GM18498 (cell line): ENCODE data around the gene ABLIM1.

Experiments used
- ATAC-seq: cut with Tn5 transposase; IDR thresholded peaks from one replicate; pipeline ENCODE4 v1.9.1; 2021; ENCODE audit warnings: mild to moderate bottlenecking, moderate library complexity; ENCODE audit not compliant: unreplicated experiment

Gene ABLIM1

DNA sequence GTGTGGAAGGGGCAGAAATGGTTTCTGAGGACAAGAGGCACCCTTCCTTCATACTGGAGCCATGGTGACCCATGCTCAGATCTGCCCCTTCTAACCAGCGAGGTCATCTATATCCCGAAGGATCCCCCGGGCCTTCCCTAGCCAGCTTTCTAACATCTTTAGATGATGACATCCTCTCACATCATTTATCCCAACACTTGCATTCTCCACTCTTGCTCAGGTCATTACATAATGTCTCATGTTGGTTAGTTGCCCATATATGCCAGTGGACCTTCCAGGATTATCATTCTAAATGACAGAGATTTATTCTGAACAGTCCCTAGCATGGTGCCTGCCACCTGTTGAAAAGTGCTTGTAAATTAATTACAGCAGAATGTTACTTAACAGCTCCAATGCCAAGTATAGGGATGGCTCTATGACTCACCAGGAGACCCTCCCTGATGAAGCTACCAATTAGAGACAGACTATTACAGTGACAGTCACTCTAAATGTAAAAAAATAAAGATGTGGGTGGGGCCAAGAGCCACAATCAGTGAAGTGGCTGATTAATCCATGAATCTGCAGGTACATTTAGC lies 22.6 kb upstream of the ABLIM1 start:
- no peak for ATAC-seq

DNA sequence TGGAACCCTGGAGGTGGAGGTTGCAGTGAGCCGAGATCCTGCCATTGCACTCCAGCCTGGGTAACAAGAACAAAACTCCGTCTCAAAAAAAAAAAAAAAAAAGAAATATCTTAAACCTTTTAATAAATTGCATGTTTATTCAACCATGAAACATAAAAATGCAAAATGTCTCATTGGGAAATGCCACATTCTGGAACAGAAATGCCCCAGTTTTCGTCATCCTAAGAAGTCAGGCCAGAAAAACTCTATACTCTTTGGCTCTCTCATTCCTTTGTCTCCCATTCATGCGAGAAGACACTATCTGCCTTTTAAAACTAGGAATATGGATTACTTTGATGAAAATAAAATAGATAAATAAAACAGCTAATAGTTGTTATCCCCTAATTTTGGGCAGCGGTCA lies 21.5 kb upstream of the ABLIM1 start:
- ATAC-seq: no peak

DNA sequence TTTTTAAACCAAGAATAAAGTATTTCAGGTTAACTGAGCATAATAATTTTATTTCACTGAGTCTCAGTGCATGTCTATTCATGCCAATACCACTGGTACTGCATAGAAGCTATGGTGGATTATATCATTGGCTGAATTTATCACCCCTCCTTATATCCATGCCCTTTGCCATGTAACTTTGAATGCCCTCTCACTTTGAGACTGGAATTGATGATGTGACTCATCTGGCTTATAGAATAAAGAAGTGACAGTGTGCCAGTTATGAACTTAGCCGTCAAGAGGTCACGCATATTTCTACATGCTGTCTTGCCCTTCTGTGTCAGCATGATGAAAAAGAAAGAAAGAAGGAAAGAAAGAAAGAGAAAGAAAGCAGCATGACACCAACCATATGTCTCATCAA lies 20.7 kb upstream of the ABLIM1 start:
- no peak for ATAC-seq

DNA sequence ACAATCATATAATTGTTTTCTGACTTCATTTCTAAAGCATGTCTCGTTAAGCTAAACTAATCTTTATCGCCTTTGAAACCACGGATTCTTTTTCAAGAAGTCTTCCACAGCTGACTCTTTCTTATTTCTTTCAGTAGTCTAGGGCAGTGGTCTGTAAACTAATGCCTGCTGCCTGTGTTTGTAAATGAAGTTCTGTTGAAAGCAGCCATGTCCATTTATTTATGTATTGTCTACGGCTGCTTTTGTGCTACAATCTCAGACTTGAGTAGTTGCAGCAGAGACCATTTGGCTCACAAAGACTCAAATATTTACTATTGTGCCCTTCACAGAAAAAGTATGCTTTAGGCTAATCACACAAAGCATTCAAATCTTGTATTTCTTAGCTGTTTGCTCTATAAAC lies 20.3 kb upstream of the ABLIM1 start:
- no peak for ATAC-seq

DNA sequence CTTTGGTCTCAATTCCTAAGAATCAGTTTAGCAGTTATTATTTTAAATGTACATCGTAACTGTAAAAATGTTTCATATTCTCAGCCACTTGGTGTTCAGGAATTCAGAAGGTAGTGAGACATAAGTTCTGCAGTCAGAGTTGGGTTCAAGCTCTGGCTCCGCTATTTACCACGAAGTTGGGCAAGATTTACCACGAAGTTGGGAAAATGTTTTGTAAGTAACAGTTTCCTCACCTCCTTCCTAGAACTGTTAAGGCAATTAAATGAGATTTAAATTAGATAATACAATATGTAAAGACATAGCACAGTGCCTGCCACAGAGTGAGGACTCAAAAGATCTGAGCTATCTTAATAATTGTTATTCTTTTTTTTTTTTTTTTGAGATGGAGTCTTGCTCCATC lies 16.3 kb upstream of the ABLIM1 start:
- no peak for ATAC-seq

DNA sequence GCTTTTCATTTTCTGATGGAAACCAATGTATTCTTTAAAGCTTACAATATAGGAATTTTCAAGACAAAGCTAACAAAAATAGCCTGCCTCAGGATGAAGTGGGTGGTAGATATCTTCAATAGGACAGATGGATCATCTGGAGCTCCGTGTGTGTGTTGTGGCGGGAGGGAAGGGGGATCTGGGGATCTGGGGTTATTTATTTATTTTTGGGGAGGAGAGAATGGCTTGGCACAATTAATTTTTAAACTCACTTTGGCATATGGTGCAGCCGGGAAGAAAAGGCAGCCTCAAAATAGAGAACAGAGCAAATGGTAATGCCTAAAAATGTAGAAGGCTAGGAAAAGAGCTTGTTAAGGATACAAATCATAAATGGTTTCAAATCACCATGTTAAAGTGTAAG lies 11.6 kb upstream of the ABLIM1 start:
- no peak for ATAC-seq

DNA sequence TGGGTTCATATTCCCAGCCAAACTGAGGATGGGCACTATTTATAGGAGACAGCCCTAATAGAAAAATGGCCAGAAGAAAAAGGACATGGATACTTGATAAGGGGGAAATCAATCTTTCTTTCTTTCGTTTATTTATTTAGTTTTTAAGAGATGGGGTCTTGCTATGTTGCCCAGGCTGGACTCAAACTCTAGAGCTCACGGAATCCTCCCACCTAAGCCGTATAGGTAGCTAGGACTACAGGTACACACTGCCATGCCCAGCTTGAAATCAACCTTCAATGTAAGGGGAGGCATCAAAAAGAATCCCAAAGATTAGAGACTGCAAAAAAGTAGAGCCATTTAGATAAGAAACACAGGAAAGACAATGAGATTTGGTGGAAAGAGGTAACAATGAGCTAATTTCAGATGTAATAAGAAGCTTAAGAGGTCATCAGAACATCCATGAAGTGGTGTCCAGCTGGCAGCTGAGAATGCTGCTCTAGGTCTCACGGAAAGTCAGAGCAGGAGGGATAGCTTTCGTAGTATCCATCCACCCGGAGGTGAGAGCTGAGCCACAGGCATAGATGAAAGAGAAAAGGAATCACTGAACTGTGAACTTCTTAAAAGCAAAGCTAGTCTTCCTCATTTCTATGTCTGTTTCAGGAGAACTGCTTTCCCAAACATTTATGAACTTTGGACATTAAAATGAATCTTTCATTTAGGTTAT lies 10.5 kb upstream of the ABLIM1 start:
- no peak for ATAC-seq

DNA sequence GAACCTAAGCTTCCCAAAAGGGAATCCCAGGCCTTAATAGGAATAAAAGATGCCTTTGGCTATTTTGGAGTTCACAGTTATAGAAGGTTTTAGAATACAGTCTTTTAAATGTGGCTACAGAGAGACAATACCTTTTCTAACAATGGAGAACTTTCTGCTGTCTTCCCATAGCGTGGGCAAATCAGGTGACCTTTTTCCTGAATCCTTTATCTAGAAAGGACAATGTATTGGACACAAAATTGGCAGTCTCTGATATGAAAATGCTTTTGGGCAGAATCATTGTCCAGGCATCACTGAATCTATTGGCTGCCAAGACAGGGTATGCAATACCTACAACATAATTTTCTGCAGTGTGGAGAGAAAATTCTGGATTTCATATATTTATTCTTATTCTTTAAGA lies 7.8 kb upstream of the ABLIM1 start:
- no peak for ATAC-seq

DNA sequence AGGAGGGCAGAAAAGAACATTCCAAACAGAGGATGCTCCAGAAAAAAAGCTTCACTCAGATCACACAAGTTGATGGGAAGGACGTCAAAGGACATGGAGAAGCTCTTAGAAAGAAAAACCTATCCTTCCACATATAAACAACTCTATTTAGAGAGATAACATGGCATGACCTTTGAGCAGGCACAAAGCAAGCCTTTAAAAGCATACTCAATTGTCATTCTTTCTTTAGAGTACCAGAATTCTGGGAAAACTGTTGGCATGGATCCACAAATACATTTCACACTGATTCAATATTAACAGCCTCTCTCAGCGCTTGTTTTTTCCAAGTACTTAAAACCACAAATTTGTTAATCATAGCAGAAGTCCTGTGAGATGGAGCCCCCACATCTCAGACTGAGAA lies 7.3 kb upstream of the ABLIM1 start:
- no peak for ATAC-seq

DNA sequence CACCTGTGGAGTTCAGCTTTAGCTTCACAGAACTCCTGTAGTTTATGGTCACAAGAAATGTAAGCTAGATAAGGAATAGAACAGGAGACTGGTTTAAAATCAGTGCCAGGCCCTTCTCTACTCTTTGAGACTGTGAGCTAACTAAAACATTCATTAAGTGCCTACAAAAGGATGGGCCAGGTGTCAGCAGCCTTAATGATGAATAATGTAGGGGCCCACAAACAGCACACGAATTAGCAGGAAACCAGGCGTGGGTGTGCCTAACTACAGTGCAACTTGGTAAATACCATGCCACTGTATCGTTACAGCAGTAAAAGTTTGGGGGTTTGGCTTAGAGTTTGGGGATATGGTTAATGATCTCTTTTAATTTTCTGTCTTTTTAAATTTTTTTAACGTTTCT lies 6.1 kb upstream of the ABLIM1 start:
- ATAC-seq: no peak

DNA sequence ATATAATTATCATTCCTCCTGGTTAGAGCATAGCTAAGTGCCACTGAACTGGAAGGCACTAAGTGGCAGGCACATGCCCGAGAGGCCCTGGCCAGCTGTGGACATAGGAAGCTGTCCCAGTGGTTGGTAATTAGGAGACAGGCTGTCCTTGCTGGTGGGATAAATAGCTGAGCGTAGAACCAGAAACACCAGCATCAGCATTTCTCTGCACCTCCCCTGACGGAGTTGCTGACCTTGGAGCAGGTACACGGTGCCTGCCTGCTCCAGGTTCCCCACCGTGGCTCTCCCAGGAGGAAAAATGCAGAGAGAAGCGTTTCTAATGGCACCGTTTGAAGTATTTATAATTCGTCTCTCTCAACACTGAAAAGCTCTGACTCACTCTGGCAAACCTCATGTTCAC lies 5.6 kb upstream of the ABLIM1 start:
- no peak for ATAC-seq

DNA sequence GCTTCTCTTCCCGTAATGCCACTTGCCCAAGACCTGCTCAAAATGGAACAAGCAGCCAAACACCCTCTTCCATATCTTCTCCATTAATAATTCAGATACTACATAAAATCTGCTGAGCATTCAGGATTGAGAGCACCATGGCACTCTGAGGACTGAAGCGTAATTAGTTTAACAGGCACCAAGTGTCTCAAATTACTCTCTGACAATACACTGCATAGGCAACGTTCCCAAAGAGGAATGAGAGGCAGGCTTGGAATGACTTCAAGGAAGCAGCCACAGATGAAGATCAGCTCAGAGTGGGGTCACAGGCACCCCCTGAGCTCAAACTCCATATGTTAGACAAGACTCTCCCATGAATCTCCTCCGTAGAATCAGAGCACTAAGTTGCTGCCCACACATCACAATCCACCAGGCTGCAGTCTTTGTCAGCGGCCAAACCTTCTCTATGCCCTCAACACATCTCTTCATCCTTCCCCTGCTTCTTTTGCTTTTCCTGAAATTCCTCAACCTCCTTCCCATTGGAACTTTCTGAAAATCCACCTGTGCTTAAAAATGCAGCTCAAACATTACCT lies 4.7 kb upstream of the ABLIM1 start:
- ATAC-seq: no peak

DNA sequence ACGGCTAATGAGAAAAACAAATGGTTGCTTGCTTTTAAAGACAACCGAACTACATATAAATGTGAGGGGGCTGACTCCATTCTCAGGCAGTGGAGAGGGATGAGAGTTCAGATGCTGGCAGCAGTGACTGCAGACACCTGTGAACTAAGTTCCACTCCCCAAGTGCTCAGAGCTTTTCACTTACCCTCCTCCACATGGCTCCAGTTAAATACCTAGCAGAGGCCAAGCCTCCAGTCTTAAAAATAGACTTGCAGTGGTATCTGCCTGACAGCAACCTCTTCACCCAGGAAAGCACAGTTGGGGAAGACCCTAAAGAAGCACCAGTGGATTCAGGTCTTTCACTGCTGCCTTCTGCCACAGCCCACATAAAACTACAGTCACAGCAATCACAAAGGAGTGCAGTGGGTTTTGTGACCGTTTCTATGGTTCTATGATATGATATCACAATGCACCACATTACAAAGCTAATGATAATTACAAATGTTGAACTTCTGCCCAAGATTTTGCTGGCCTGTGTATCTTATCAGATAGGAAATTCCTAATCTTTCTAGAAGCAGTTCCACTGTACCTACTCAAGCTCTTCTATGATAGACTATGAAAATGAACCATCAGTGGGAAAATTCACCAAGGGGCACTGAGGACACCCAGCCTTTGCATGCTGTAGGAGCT lies 3.3 kb upstream of the ABLIM1 start:
- ATAC-seq: no peak

DNA sequence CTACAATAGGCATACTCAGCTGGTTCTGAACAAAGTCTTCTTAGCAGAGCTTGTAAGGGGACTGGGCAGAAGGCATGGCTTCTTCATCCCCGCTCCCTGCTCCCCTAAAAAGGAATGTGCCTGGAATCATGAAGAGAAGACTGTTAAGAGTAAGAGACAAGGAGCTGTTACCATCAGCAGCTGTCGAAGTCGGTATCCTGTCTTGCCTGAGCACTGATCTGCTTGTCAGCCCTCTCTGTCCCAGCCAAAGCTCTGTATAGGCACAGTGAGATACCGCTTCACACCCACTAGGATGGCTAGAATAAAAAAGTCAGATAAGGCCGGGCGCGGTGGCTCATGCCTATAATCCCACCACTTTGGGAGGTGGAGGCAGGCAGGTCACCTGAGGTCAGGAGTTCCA lies 2.4 kb downstream of the ABLIM1 start:
- ATAC-seq: no peak

DNA sequence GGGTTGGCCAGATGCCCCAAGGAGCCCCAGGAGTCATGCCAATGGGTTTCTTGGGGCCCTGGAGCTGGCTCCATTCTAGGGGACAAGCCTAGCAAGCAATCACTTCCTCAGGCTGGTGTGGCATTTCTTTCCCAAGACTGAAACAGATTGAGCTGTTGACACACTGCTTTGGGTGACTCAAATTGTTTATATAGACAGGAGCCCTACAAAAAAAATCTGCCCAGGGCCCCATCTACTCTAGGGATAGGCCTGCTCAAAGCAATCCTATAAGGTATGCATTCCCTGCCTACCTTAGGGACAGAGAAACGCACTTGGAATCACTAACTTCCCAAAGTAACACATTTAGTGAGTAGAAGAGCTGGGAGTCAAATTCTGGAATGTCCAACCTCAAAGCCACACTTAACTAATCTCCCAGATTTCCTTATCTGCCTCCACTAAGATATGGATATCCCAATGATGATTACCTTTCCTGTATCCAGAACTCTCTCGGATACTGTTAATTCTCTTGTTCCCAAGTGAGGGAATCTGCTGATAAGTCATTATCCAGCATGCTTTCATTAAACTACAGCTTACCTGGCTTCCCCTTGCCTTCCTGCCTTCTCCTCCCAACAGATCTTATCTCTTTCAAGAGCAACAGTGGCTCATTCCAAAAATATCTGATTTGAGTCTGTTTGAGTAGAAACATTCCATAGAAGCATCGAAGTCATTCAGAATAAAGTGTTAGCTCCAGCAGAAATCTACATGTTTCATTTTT lies 3.1 kb downstream of the ABLIM1 start:
- ATAC-seq: no peak

DNA sequence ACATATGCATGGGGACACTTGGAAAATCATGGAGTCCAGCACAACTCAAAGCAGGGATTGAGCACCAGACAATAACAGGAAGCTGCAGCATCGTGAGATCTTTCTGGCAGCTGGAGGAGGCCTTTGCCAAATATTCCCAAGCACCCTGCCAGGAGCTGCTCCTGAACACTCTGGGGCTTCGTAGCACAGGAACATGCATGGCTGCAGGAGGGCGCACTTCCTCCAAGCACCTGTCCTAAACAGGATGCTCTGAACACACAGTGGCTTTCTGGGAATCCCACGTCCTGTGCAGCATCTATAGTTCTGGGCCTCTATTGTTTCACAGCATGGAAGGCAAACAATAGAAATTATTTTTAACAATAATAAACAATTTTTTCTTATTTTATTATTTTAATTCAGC lies 4.1 kb downstream of the ABLIM1 start:
- ATAC-seq: no peak

DNA sequence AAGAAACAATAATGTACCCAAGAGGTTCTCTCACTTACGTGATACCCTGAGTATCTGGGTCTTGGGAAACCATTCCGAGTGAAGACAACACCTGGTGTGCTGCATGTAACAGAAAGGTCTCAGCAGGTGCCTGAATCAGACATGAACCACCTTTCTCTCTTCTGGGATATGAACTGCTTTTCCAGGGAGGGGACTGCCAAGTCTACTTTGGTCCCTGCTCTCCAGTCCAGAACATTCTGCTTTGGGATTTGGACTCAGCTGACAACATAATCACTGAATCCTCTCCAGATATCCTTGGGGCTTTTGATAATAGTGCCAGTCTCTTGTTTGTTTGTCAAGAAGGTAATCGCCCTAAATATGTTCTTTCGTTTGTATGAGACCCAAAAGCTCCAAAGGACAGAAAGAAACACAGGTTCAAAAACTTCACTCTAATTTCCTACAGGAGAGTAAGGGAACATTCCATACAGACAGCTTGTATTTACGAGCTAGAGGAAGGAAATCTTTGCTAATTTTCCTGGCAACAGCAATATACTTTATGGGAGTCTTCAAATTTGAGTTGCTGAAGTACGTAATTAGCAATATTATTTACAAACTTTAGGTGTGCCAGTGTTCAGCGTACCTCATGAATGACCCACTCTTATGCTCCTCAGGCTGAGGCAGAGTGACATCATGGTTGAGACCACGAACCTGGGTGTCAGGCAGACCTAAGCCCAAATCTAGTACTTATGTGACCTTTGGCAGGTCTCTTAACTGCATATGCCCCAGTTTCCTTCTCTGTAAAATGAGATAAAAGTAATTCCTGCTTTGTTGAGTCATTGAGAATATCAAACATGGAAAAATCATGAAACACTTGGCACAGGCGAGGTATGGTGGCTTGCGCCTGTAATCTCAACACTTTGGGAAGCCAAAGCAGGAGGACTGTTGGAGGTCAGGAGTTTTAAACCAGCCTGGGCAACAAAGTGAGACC lies 5.4 kb downstream of the ABLIM1 start:
- no peak for ATAC-seq

DNA sequence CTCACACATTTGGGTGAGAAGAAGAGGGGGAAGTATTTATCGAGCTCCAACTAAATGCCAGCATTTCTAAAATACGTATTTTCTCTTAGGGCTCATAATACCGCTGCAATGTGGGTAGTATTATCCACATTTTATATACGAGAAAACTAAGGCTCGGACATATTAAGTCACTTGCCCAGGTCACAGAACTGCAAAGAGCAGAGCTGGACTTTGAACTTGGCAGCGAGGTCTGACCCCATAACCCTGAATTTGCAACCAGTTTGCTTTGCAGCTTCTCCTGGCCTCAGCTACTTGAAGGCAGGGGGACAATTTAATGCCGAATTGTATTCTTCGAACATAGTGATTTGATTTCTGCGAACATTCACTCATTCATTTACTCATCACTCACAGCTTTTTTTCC lies 7.2 kb downstream of the ABLIM1 start:
- no peak for ATAC-seq

DNA sequence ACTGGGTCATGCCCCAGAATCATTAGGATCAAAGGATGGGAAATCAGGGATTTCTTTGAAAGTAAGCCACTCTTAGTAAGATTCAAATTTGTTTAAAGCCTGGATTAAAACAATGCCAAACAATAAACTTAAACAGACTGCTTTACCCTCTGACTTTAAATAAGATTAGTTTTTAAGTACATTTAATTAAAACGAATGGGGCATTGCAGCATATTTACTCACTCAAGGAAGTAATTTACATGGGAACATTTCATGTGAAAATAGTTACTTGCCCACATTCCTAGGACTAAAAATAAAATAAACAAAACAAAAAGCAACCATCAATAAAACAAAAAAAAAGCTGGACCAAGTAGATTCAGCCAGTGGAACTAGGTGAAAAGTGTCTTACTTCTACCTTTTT lies 7.8 kb downstream of the ABLIM1 start:
- ATAC-seq: no peak

DNA sequence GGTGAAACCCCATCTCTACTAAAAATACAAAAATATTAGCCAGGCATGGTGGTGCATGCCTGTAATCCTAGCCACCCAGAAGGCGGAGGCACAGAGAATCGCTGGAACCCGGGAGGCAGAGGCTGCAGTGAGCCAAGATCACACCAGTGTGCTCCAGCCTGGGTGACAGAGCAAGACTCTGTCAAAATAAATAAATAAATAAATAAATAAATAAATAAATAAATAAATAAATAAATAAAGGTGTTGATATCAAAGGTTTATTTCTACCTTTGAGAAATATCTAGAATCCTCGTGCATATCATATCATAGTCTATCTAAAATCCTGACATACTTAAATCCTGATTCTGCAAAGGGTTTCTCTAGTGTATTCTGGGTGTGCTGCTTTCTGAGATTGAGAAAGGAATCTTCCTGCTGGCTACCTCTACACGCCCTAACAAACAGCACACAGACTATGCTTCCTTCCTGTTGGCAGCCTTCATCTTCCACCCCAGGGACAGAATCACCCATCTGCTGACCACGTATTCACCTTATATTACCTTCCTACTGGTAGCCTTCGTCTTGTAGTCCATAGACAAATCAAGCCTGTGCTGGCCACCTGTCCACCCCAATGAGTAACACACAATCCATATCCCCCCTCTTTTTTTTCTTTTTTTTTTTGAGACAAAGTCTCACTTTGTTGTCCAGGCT lies 8.7 kb downstream of the ABLIM1 start:
- no peak for ATAC-seq
